GM12892 (cell line): Measurements from ENCODE around the gene ANO2.

Experiments
- POLR2A ChIP-seq: IDR thresholded peaks from 2 replicates; pipeline ENCODE4 v1.6.1; 2011; ENCODE audit warnings: low read depth, low read length, control low read depth
- POLR2AphosphoS5 ChIP-seq: IDR thresholded peaks from 2 replicates; pipeline ENCODE4 v1.6.1; 2011; ENCODE audit warnings: low read depth, low read length, control low read depth
- TAF1 ChIP-seq: IDR thresholded peaks from 2 replicates; pipeline ENCODE4 v1.6.1; 2011; ENCODE audit warnings: low read depth, mild to moderate bottlenecking, control low read depth, low read length, borderline replicate concordance

DNA sequence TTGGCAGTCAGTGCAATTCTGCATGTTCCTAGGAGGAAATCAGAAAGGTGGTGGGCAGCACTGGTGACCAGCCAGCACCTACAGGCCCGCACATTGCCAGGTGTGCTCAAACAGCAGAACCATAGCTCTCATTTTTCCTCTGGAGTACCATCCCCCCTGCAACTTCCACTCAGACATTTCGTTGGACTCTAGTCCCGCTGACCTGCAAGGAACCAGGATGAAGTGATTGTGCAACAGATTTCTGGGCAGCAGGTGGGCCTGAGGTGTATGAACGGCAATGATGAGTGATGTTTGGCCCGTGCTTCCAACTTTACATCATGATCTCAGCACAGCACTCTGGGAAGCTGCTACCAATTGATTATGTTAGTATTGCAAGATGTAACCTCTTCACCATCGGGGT lies 383.2 kb downstream of the ANO2 start:
- TF ChIP-seq POLR2A (no peak), POLR2AphosphoS5 (no peak), TAF1 (no peak)
